Panc1 (cell line): ENCODE results near the gene HNRNPA1. TPM values are rescaled to one million over a fixed set of nuclear protein-coding genes. Genes with fewer than 3 reads are reported as not detected.

ENCODE experiments used
- ATAC-seq: fragments of 200-7000 bp; cut with Tn5 transposase; 2 replicates; pipeline ENCODE4 v1.9.1; 2020; ENCODE audit warnings: mild to moderate bottlenecking, moderate library complexity
- BruUV-seq: library from RNA; stranded (reverse); fragments of 400-500 nt; replicated peaks from 2 replicates; lab custom pipeline; 2021; lab: Mats Ljungman, UMichigan
- CTCF ChIA-PET: fragments of 300-600 bp; sonication (Branson Sonifier 250); formaldehyde crosslinking; loops from one replicate; lab custom pipeline; 2022; ENCODE audit warnings: antibody characterized with exemption; lab: Charles Lee
- POLR2A ChIA-PET: fragments of 300-600 bp; sonication (Branson Sonifier 250); formaldehyde crosslinking; loops from one replicate; lab custom pipeline; 2022; ENCODE audit warnings: antibody characterized with exemption; lab: Charles Lee
- DNase-seq: peaks from one replicate; pipeline ENCODE4 v3.0.0-alpha.2; 2010; ENCODE audit warnings: low read depth, low spot score
- H3K27ac ChIP-seq: 2 replicates; pipeline ENCODE4 v1.5.1; 2011; ENCODE audit warnings: mild to moderate bottlenecking, low read length, inconsistent platforms
- H3K27me3 ChIP-seq: fragments of 200-500 bp; sonication (Bioruptor generic); 2 replicates; pipeline ENCODE4 v1.6.0; 2014; ENCODE audit warnings: low read length, inconsistent platforms; ENCODE audit not compliant: control insufficient read depth, insufficient read depth
- H3K36me3 ChIP-seq: fragments of 200-500 bp; sonication (Bioruptor generic); 2 replicates; pipeline ENCODE4 v1.5.1; 2014; ENCODE audit warnings: inconsistent platforms, mild to moderate bottlenecking, low read length, moderate library complexity; ENCODE audit not compliant: control insufficient read depth, insufficient read depth
- H3K4me1 ChIP-seq: 2 replicates; pipeline ENCODE4 v1.5.1; 2011; ENCODE audit warnings: inconsistent platforms, mild to moderate bottlenecking, low read length, moderate library complexity; ENCODE audit not compliant: control insufficient read depth, insufficient read depth
- H3K4me3 ChIP-seq, 2 experiments: 2 replicates each; pipeline ENCODE4 v1.5.1; 2011 to 2012; ENCODE audit warnings: low read depth in 2 of 2, low read length in 2 of 2, mild to moderate bottlenecking in 2 of 2, inconsistent platforms in 1 of 2, moderate library complexity in 1 of 2
- H3K9me3 ChIP-seq: fragments of 200-500 bp; sonication (Bioruptor generic); 2 replicates; pipeline ENCODE4 v1.5.1; 2014; ENCODE audit warnings: low read depth, mild to moderate bottlenecking, inconsistent platforms, low read length, moderate library complexity; ENCODE audit not compliant: control insufficient read depth, insufficient read depth
- CTCF ChIP-seq: fragments of 450-650 bp; IDR thresholded peaks from 2 replicates; pipeline ENCODE4 v1.5.1; 2017; ENCODE audit warnings: mild to moderate bottlenecking
- POLR2AphosphoS5 ChIP-seq: IDR thresholded peaks from 2 replicates; pipeline ENCODE4 v1.6.1; 2012; ENCODE audit warnings: mild to moderate bottlenecking, low read depth, low read length, moderate library complexity
- REST ChIP-seq, 2 experiments: IDR thresholded peaks; 2 replicates each; pipeline ENCODE4 v1.6.1; 2011 to 2012; ENCODE audit warnings: low read depth in 2 of 2, control low read depth in 1 of 2, low read length in 1 of 2, mild to moderate bottlenecking in 1 of 2, moderate library complexity in 1 of 2; ENCODE audit not compliant: insufficient read depth in 1 of 2
- SIN3A ChIP-seq: IDR thresholded peaks from 2 replicates; pipeline ENCODE4 v1.6.1; 2012; ENCODE audit warnings: low read depth, mild to moderate bottlenecking, low read length, moderate library complexity, borderline replicate concordance; ENCODE audit not compliant: insufficient read depth
- TCF7L2 ChIP-seq: IDR thresholded peaks from 2 replicates; pipeline ENCODE4 v1.6.1; 2011; ENCODE audit warnings: mild to moderate bottlenecking, low read depth, low read length, inconsistent platforms
- in situ Hi-C: cut with HindIII; loops from 2 replicates; pipeline ENCODE4 v1.10.0; 2016; ENCODE audit warnings: low sequenced_read_pairs, low pct_unique_long_range_greater_than_20kb
- intact Hi-C: fragments of 100-400 bp; cut with micrococcal nuclease; formaldehyde crosslinking; loops from one replicate; pipeline ENCODE4 v1.10.0; 2022; ENCODE audit not compliant: unreplicated experiment
- total RNA-seq: library from RNA; stranded (reverse); gene quantifications from one replicate; pipeline ENCODE4 v1.2.1, GENCODE V29; 2021; ENCODE audit not compliant: unreplicated experiment

HNRNPA1 gene
- total RNA-seq, 1 experiment from 2014 or later, result 689 TPM

GRCh38 chr12:54285150-54286041, 4.9 kb downstream of the HNRNPA1 start:
- no peaks in the 10 kb centered on the region for H3K27me3 ChIP-seq
- H3K4me3 ChIP-seq, result peak overlapping the region; percentile 26 to 99
- H3K9me3 ChIP-seq, result no peaks in the 10 kb centered on the region
- intact Hi-C loops, result loop anchor here (5.0 kb wide), 1 partner anchor 77 kb away; the partner anchor contains the start of gene GPR84
- in situ Hi-C loops, result no loop called here
- peaks cover 40% of the 10 kb centered on the region for H3K4me1 ChIP-seq
- no peak for DNase-seq
- H3K36me3 ChIP-seq, result peaks cover 58% of the 10 kb centered on the region
- CTCF ChIA-PET, result no interaction called here
- no peak for ATAC-seq
- TF ChIP-seq TCF7L2, result no peak
- TF ChIP-seq SIN3A, result no peak
- no peak for TF ChIP-seq REST (IDR thresholded peaks at IDR 0.05; ENCODE audit: insufficient read depth in 1 of 2, low read depth in 2 of 2, low read length in 1 of 2)
- TF ChIP-seq POLR2AphosphoS5, result no peak; the same call in 1 of the 2 replicates
- TF ChIP-seq CTCF, result no peak; the same call in 1 of the 2 replicates
- no TSS peak for BruUV-seq
- peak overlapping the region; percentile 44 for H3K27ac ChIP-seq
- POLR2A ChIA-PET, result interaction anchor here (0.7 to 1.5 kb wide), 2 partner anchors 40 to 83 kb away, joined by 3 to 4 read pairs; partner anchors contain the start of gene COPZ1

- Histone ChIP-seq H3K27me3 (no peaks in the 10 kb centered on the region), H3K4me3 (peak overlapping the region in 1 of 2 experiments; percentile 7; a peak in 1 of 4 replicates), H3K36me3 (peaks cover 52% of the 10 kb centered on the region), H3K9me3 (no peaks in the 10 kb centered on the region), H3K27ac (no peak overlapping the region; the same call in 1 of the 2 replicates), H3K4me1 (peaks cover 40% of the 10 kb centered on the region)
- DNase-seq (no peak), ATAC-seq (no peak)
- peak; percentile 68 for TF ChIP-seq POLR2AphosphoS5
- 0 out of 2 replicates have a peak, but pooled peaks have one; percentile 22 for TF ChIP-seq SIN3A
- no peak for TF ChIP-seq CTCF
- TF ChIP-seq TCF7L2, result no peak
- no peak for TF ChIP-seq REST (IDR thresholded peaks at IDR 0.05; ENCODE audit: insufficient read depth in 1 of 2, low read depth in 2 of 2, low read length in 1 of 2)
- in situ Hi-C loops (no loop called here), intact Hi-C loops (loop anchor here (5.0 kb wide), 1 partner anchor 76 kb away; the partner anchor contains the start of gene GPR84)
- POLR2A ChIA-PET, result interaction anchor here (0.6 to 1.5 kb wide), 4 partner anchors 39 to 311 kb away, joined by 4 to 8 read pairs (median 5); partner anchors contain the start of gene COPZ1
- BruUV-seq, result no TSS peak
- CTCF ChIA-PET, result interaction anchor here (0.6 to 1.7 kb wide), 2 partner anchors 13 to 38 kb away, joined by 3 to 12 read pairs; partner anchors contain the start of gene COPZ1
Observed at GRCh38 chr12:54286042-54287030, 5.8 kb downstream of the HNRNPA1 start.
